BJ (cell line): ENCODE data around the gene IL1RAPL1. TPM values are rescaled to one million over a fixed set of nuclear protein-coding genes. Genes with fewer than 3 reads are reported as not detected.
A peak's percentile ranks its signal among the peaks of the same experiment; 100 is the strongest.

ENCODE experiments used
- CTCF ChIA-PET: fragments of 350-600 bp; formaldehyde crosslinking; extraction: SDS; loops from one replicate; lab custom pipeline; 2021; ENCODE audit warnings: antibody characterized with exemption, inconsistent platforms; lab: Yijun Ruan, JAX
- POLR2A ChIA-PET: fragments of 300-600 bp; sonication (Branson Sonifier 250); formaldehyde crosslinking; extraction: SDS; loops from one replicate; lab custom pipeline; 2021; ENCODE audit warnings: antibody characterized with exemption; lab: Charles Lee
- DNase-seq: peaks from one replicate; pipeline ENCODE4 v3.0.0-alpha.2; 2011; ENCODE audit warnings: low read depth
- H3K27me3 ChIP-seq: 2 replicates; pipeline ENCODE4 v1.6.0; 2011; ENCODE audit warnings: low read length; ENCODE audit not compliant: control insufficient read depth, insufficient read depth
- H3K36me3 ChIP-seq: 2 replicates; pipeline ENCODE4 v1.5.1; 2011; ENCODE audit warnings: low read length; ENCODE audit not compliant: control insufficient read depth, insufficient read depth
- H3K4me3 ChIP-seq: 2 replicates; pipeline ENCODE4 v1.5.1; 2011; ENCODE audit warnings: low read depth, mild to moderate bottlenecking, control low read depth, low read length
- polyA plus RNA-seq: library from polyadenylated mRNA; depleted of rRNA; stranded (reverse); fragments of >200 nt; gene quantifications from 2 replicates; pipeline ENCODE4 v1.2.3, GENCODE V29; 2011
- TF ChIP-seq, protein P1 (sequence below): IDR thresholded peaks from 2 replicates; pipeline ENCODE4 v1.5.1; 2011; ENCODE audit warnings: low read depth, mild to moderate bottlenecking, control low read depth, inconsistent platforms, low read length, moderate library complexity; ENCODE audit not compliant: insufficient read depth

Gene IL1RAPL1
- polyA plus RNA-seq, 1 experiment, result 0.02 TPM

DNA sequence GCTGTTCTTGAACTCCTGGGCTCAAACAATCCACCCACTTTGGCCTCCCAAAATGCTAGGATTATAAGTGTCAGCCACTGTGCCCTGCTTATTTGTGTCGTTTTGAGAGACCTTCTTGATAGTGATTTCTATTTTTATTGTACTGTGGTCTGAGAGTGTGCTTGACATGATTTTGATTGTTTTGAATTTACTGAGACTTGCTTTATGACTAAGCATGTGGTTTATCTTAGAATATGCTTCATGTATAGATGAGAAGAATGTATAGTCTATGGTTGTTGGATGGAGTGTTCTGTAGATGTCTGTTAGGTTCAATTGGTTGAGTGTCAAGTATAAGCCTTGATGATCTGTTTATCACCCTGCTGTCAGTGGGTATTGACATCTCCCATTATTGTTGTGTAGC is 789.3 kb downstream of the IL1RAPL1 start:
- TF ChIP-seq, protein P1, sequence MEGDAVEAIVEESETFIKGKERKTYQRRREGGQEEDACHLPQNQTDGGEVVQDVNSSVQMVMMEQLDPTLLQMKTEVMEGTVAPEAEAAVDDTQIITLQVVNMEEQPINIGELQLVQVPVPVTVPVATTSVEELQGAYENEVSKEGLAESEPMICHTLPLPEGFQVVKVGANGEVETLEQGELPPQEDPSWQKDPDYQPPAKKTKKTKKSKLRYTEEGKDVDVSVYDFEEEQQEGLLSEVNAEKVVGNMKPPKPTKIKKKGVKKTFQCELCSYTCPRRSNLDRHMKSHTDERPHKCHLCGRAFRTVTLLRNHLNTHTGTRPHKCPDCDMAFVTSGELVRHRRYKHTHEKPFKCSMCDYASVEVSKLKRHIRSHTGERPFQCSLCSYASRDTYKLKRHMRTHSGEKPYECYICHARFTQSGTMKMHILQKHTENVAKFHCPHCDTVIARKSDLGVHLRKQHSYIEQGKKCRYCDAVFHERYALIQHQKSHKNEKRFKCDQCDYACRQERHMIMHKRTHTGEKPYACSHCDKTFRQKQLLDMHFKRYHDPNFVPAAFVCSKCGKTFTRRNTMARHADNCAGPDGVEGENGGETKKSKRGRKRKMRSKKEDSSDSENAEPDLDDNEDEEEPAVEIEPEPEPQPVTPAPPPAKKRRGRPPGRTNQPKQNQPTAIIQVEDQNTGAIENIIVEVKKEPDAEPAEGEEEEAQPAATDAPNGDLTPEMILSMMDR, result no peak
- Histone ChIP-seq H3K36me3 (no peaks in the 10 kb centered on the region), H3K27me3 (no peaks in the 10 kb centered on the region), H3K4me3 (no peak overlapping the region)
- no peak for DNase-seq
- ChIA-PET CTCF (no interaction called here), POLR2A (no interaction called here)

DNA sequence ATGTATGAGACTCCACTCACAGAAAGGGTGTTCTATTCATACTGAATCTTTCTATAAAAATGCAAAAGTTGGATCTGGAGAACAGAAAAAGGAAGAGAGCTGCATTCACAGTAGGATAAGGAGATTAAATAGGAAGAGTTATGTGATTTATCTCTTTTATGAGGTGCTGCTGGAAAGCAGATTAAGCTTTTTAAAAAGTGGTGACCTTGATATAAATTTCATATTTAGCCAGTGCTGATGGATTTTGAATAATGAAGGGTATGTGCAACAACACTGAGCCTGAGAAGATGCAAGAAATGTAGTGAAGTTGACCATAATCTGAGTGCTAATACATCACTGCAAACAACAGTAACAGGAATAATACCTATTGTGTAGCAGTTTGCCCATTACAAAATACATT is 795.6 kb downstream of the IL1RAPL1 start:
- TF ChIP-seq, protein P1, result no peak
- no peak for DNase-seq
- ChIA-PET CTCF (no interaction called here), POLR2A (no interaction called here)
- no peak overlapping the region for H3K4me3 ChIP-seq
- no peaks in the 10 kb centered on the region for H3K27me3 ChIP-seq
- H3K36me3 ChIP-seq, result no peaks in the 10 kb centered on the region

DNA sequence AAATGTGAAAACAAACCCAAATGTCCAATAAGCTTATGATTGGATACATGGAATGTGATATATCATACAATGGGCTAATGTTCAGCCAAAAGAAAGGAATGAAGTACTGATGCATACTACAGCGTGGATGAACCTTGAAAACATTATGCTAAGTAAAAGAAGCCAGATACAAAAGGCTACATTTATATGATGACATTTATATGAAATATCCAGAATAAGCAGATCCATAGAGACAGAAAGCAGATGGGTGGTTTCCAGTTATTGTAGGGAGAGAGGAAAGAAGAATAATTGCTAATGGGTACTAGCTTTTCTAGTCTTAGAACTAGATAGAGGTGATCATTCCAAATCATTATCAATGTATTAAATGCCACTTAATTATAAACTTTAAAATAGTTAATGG is 801.3 kb downstream of the IL1RAPL1 start:
- POLR2A ChIA-PET, result no interaction called here
- TF ChIP-seq, protein P1, result no peak
- no peaks in the 10 kb centered on the region for H3K36me3 ChIP-seq
- no peak for DNase-seq
- CTCF ChIA-PET, result no interaction called here
- no peak overlapping the region for H3K4me3 ChIP-seq
- no peaks in the 10 kb centered on the region for H3K27me3 ChIP-seq

DNA sequence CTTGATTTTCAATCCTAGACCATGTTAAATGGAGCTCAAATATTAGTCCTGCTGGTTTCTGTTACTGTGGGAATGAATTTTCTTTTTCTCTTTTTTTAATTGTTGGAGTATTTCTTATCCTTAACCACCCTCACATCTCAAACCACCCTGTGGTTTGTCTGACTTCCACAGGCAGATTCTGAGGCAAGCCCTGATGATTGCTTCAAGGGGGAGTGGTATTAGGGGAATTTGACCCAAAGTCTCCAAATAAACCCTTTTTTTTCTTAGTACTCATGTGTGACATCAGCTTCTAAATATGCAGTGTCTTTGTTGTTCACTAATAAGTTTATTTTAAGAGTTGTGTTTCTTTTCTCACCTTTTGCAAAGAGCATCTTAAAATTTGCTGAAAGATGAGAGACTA is 810.3 kb downstream of the IL1RAPL1 start:
- DNase-seq, result peak; percentile 38
- CTCF ChIA-PET, result interaction anchor here (1.6 kb wide), 1 partner anchor 51 kb away, joined by 3 read pairs; no protein-coding TSS in a partner anchor
- H3K36me3 ChIP-seq, result no peaks in the 10 kb centered on the region
- no peak overlapping the region for H3K4me3 ChIP-seq
- POLR2A ChIA-PET, result no interaction called here
- H3K27me3 ChIP-seq, result no peaks in the 10 kb centered on the region
- TF ChIP-seq, protein P1, result no peak

- CTCF ChIA-PET, result no interaction called here
- TF ChIP-seq, protein P1, result no peak
- POLR2A ChIA-PET, result no interaction called here
- no peak overlapping the region for H3K4me3 ChIP-seq
- DNase-seq, result no peak
- no peaks in the 10 kb centered on the region for H3K36me3 ChIP-seq
- no peaks in the 10 kb centered on the region for H3K27me3 ChIP-seq
Measured at GRCh38 chrX:29407357-29407756, 820.1 kb downstream of the IL1RAPL1 start.
